AG04450 (cell line): ENCODE measurements around the gene ITGB5. TPM values are rescaled to one million over a fixed set of nuclear protein-coding genes. Genes with fewer than 3 reads are reported as not detected.

Experiments
- CTCF ChIA-PET: fragments of 300-600, 350-600 bp; formaldehyde crosslinking; extraction: SDS; loops from one replicate; lab custom pipeline; 2022; ENCODE audit warnings: antibody characterized with exemption, inconsistent platforms; lab: Charles Lee
- POLR2A ChIA-PET: fragments of 350-600 bp; formaldehyde crosslinking; extraction: SDS; loops from one replicate; lab custom pipeline; 2021; ENCODE audit warnings: antibody characterized with exemption, inconsistent platforms; lab: Yijun Ruan, JAX
- DNase-seq: peaks from one replicate; pipeline ENCODE4 v3.0.0-alpha.2; 2011; ENCODE audit warnings: low read depth, low spot score
- H3K27ac ChIP-seq: one replicate; pipeline ENCODE4 v1.5.1; 2012; ENCODE audit warnings: low read depth, low read length, control low read depth
- H3K27me3 ChIP-seq: one replicate; pipeline ENCODE4 v1.6.0; 2012; ENCODE audit warnings: low read length; ENCODE audit not compliant: control insufficient read depth, insufficient read depth
- H3K4me3 ChIP-seq: 2 replicates; pipeline ENCODE4 v1.5.1; 2011; ENCODE audit warnings: mild to moderate bottlenecking, low read depth, low read length, control low read depth
- H3K9me3 ChIP-seq: 2 replicates; pipeline ENCODE4 v1.5.1; 2012; ENCODE audit warnings: low read length; ENCODE audit not compliant: control insufficient read depth, insufficient read depth
- CTCF ChIP-seq: IDR thresholded peaks from 2 replicates; pipeline ENCODE4 v1.5.1; 2011; ENCODE audit warnings: low read depth, low read length, control low read depth, inconsistent platforms
- polyA plus RNA-seq: library from polyadenylated mRNA; depleted of rRNA; stranded (reverse); fragments of >200 nt; gene quantifications from 2 replicates; pipeline ENCODE4 v1.2.3, GENCODE V29; 2011

Gene ITGB5
- polyA plus RNA-seq, 1 experiment, result 127 TPM

- no peaks in the 10 kb centered on the region for H3K9me3 ChIP-seq
- ChIA-PET POLR2A (no interaction called here), CTCF (interaction anchor here (2.0 kb wide), 1 partner anchor 135 kb away, joined by 8 read pairs; no protein-coding TSS in a partner anchor)
- no peak for DNase-seq
- H3K27ac ChIP-seq, result no peak overlapping the region
- H3K4me3 ChIP-seq, result no peak overlapping the region
- TF ChIP-seq CTCF, result no peak
- H3K27me3 ChIP-seq, result no peaks in the 10 kb centered on the region
Observed at GRCh38 chr3:124766113-124767095, 120.8 kb downstream of the ITGB5 start.

DNA sequence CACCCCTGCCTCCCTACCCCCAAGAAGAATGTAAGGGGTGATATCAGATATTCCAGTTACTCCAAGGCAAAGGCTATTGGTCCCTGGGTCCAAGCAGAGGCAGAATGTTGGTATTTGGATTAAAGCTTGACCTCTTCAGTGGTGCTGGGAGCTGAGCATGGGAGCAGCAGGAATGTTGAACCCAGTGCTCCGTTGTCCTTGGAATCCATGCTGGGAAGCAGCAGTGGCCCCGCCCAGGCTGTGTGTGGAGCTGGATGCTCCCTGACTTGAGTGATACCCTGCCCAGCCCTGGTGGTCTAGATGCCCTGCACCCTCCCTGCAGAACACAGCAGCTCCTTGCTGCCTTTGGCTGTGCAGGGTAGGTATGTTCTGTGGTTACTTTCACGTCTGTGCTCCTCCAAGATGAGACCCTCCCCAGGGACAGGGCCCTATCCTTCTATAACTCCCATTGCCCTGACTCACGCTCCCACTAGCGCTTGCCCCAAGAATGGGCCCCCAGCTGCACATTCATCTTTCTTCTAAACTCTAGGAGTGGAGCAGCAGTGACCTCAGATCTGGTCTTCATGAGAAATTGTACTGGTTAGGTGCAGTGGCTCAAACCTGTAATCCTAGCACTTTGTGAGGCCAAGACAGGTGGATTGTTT lies 121.8 kb downstream of the ITGB5 start:
- ChIA-PET CTCF (interaction anchor here (1.1 kb wide), 1 partner anchor 136 kb away, joined by 9 read pairs; no protein-coding TSS in a partner anchor), POLR2A (no interaction called here)
- H3K27ac ChIP-seq, result no peak overlapping the region

GRCh38 chr3:124764746-124765145 lies 122.4 kb downstream of the ITGB5 start:
- TF ChIP-seq CTCF, result no peak
- ChIA-PET POLR2A (no interaction called here), CTCF (interaction anchor here (1.1 kb wide), 1 partner anchor 137 kb away, joined by 9 read pairs; no protein-coding TSS in a partner anchor)
- Histone ChIP-seq H3K27me3 (no peaks in the 10 kb centered on the region), H3K27ac (no peak overlapping the region), H3K4me3 (no peak overlapping the region), H3K9me3 (no peaks in the 10 kb centered on the region)
- no peak for DNase-seq

More for the DNA sequence above, 121.8 kb downstream of the ITGB5 start:
- DNase-seq, result no peak
- Histone ChIP-seq H3K27me3 (no peaks in the 10 kb centered on the region), H3K4me3 (no peak overlapping the region), H3K9me3 (no peaks in the 10 kb centered on the region)
- TF ChIP-seq CTCF, result no peak

GRCh38 chr3:124763644-124764358 lies 123.4 kb downstream of the ITGB5 start:
- Histone ChIP-seq H3K27me3 (no peaks in the 10 kb centered on the region), H3K4me3 (no peak overlapping the region), H3K9me3 (no peaks in the 10 kb centered on the region), H3K27ac (no peak overlapping the region)
- TF ChIP-seq CTCF, result no peak
- DNase-seq, result no peak
- POLR2A ChIA-PET, result interaction anchor here (0.6 kb wide), 1 partner anchor 480 kb away, joined by 3 read pairs; no protein-coding TSS in a partner anchor
- CTCF ChIA-PET, result interaction anchor here (1.2 to 5.9 kb wide), 2 partner anchors 134 to 139 kb away, joined by 3 to 177 read pairs; no protein-coding TSS in a partner anchor
